ENCODE results near the gene KCNK15. TPM values are rescaled to one million over a fixed set of nuclear protein-coding genes. Genes with fewer than 3 reads are reported as not detected.

The KCNK15 gene
- total and polyA plus RNA-seq, 2 donors (not counting 1 experiment from before 2014, with no cell fraction given) = 0.17 TPM; not detected in 1

DNA sequence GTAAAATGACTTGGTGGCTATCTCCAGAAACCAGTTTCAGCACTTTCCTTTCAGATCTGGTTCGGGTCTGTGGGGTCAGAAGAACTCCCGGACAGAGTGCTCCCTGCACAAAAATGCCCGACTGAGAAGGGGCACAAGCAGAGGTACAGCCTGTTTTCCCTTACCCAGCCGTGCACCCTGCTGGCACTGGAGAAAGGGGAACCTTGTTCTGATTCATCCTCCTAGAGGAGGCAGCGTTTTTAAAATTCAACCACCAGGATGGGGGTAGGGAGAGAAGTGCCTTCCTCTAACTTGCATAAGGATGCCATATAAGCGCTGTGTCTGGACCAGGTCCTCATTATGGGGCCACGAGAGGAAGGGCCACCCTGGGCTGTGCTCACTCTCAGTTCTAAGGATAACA, 47.1 kb downstream of the KCNK15 start:
- no peaks in the 10 kb centered on the region for H3K4me1 ChIP-seq (ENCODE audit: control insufficient read depth in 2 of 2, insufficient read depth in 2 of 2, low read length in 2 of 2)
- no peak overlapping the region for H3K4me3 Mint-ChIP-seq
- no peak overlapping the region for H2AFZ ChIP-seq (ENCODE audit: insufficient read depth, low read depth, low read length, poor library complexity, severe bottlenecking)
- H3K9me3 ChIP-seq (ENCODE audit: control extremely low read depth in 1 of 3, control insufficient read depth in 2 of 3, insufficient read depth in 1 of 3, low read length in 2 of 3) = no peaks in the 10 kb centered on the region
- H3K9me3 Mint-ChIP-seq (ENCODE audit: insufficient read depth) = no peaks in the 10 kb centered on the region
- peaks cover 0 to 4% (median 2%) of the 10 kb centered on the region in 4 experiments for H3K27me3 ChIP-seq (replicated peaks in 1 of 4; ENCODE audit: control extremely low read depth in 1 of 4, control insufficient read depth in 3 of 4, insufficient read depth in 4 of 4, low read length in 3 of 4)
- TF ChIP-seq, protein P1, sequence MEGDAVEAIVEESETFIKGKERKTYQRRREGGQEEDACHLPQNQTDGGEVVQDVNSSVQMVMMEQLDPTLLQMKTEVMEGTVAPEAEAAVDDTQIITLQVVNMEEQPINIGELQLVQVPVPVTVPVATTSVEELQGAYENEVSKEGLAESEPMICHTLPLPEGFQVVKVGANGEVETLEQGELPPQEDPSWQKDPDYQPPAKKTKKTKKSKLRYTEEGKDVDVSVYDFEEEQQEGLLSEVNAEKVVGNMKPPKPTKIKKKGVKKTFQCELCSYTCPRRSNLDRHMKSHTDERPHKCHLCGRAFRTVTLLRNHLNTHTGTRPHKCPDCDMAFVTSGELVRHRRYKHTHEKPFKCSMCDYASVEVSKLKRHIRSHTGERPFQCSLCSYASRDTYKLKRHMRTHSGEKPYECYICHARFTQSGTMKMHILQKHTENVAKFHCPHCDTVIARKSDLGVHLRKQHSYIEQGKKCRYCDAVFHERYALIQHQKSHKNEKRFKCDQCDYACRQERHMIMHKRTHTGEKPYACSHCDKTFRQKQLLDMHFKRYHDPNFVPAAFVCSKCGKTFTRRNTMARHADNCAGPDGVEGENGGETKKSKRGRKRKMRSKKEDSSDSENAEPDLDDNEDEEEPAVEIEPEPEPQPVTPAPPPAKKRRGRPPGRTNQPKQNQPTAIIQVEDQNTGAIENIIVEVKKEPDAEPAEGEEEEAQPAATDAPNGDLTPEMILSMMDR (IDR thresholded peaks at IDR 0.05) = no peak
- TF ChIP-seq EZH2 (IDR thresholded peaks at IDR 0.05; ENCODE audit: borderline replicate concordance, insufficient read depth, low read depth, low read length, poor library complexity, severe bottlenecking) = no peak
- peaks cover 21% of the 10 kb centered on the region for H3K27me3 Mint-ChIP-seq
- no peak for ATAC-seq (ENCODE audit: low read depth)
- H3K27ac Mint-ChIP-seq = no peak overlapping the region
- no peak for DNase-seq
- ChIA-PET CTCF (no interaction called here), POLR2A (no interaction called here)
- intact Hi-C loops (cut with micrococcal nuclease) = no loop called here
- no peak overlapping the region for H3K4me2 ChIP-seq (replicated peaks; ENCODE audit: low read depth, low read length, poor library complexity, severe bottlenecking)
- no peaks in the 10 kb centered on the region for H4K20me1 ChIP-seq (ENCODE audit: control insufficient read depth, insufficient read depth, low read length, poor library complexity, severe bottlenecking)
- H3K36me3 ChIP-seq (replicated peaks in 1 of 2; ENCODE audit: control extremely low read depth in 1 of 2, control insufficient read depth in 1 of 2, extremely low read depth in 1 of 2, insufficient read depth in 2 of 2, low read length in 1 of 2) = no peaks in the 10 kb centered on the region
- no peak overlapping the region for H3K9ac ChIP-seq (ENCODE audit: low read length)
- WGBS (ENCODE audit: insufficient coverage) = 89% methylated on average over 3 of the region's 7 CpGs
- no peak overlapping the region for H3K27ac ChIP-seq (ENCODE audit: low read length in 2 of 2)
- no peak overlapping the region for H3K4me3 ChIP-seq (ENCODE audit: control extremely low read depth in 1 of 5, extremely low read depth in 1 of 5, insufficient read depth in 1 of 5, low read depth in 2 of 5, low read length in 4 of 5)
- no peaks in the 10 kb centered on the region for H3K4me1 Mint-ChIP-seq
- no peaks in the 10 kb centered on the region for H3K79me2 ChIP-seq (ENCODE audit: control insufficient read depth, insufficient read depth, low read length)

DNA sequence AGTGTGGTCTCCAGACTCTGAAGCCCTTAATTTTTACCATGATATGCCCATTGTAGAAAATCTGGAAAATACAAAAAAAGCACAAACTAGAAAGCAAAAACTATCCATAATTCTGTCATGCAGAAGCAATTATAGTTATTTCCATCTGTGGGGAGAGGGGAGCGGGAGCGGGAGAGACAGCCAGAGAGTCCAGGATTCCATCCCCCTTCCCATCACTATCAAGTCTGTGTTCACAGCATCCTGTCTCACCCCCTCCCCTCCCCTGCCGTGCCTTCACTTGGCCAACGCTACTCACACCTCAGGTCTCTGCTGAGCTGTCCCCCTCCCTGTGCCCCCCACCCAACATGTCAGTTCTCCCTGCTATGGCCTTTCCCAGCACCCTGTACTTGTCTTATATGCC, 50.2 kb downstream of the KCNK15 start:
- H3K4me2 ChIP-seq (replicated peaks; ENCODE audit: low read depth, low read length, poor library complexity, severe bottlenecking) = no peak overlapping the region
- POLR2A ChIA-PET = no interaction called here
- H3K4me1 ChIP-seq (ENCODE audit: control insufficient read depth in 2 of 2, insufficient read depth in 2 of 2, low read length in 2 of 2) = no peaks in the 10 kb centered on the region
- DNase-seq (no peak), ATAC-seq (ENCODE audit: low read depth) (no peak)
- H3K27ac ChIP-seq (ENCODE audit: low read length in 2 of 2) = no peak overlapping the region
- no peak overlapping the region for H3K9ac ChIP-seq (ENCODE audit: low read length)
- Mint-ChIP-seq H3K9me3 (ENCODE audit: insufficient read depth) (no peaks in the 10 kb centered on the region), H3K4me1 (no peaks in the 10 kb centered on the region), H3K4me3 (no peak overlapping the region), H3K27me3 (peaks cover 17% of the 10 kb centered on the region), H3K27ac (no peak overlapping the region)
- no peak overlapping the region for H3K4me3 ChIP-seq (ENCODE audit: control extremely low read depth in 1 of 5, extremely low read depth in 1 of 5, insufficient read depth in 1 of 5, low read depth in 2 of 5, low read length in 4 of 5)
- H3K79me2 ChIP-seq (ENCODE audit: control insufficient read depth, insufficient read depth, low read length) = no peaks in the 10 kb centered on the region
- TF ChIP-seq, protein P1 (IDR thresholded peaks at IDR 0.05) = no peak
- TF ChIP-seq EZH2 (IDR thresholded peaks at IDR 0.05; ENCODE audit: borderline replicate concordance, insufficient read depth, low read depth, low read length, poor library complexity, severe bottlenecking) = no peak
- CTCF ChIA-PET = no interaction called here
- H3K9me3 ChIP-seq (ENCODE audit: control extremely low read depth in 1 of 3, control insufficient read depth in 2 of 3, insufficient read depth in 1 of 3, low read length in 2 of 3) = no peaks in the 10 kb centered on the region
- whole genome bisulfite sequencing (ENCODE audit: insufficient coverage) = 49% methylated on average over 4 of the region's 4 CpGs
- H3K36me3 ChIP-seq (replicated peaks in 1 of 2; ENCODE audit: control extremely low read depth in 1 of 2, control insufficient read depth in 1 of 2, extremely low read depth in 1 of 2, insufficient read depth in 2 of 2, low read length in 1 of 2) = no peaks in the 10 kb centered on the region
- no peak overlapping the region for H2AFZ ChIP-seq (ENCODE audit: insufficient read depth, low read depth, low read length, poor library complexity, severe bottlenecking)
- intact Hi-C loops (cut with micrococcal nuclease) = no loop called here
- H3K27me3 ChIP-seq (replicated peaks in 1 of 4; ENCODE audit: control extremely low read depth in 1 of 4, control insufficient read depth in 3 of 4, insufficient read depth in 4 of 4, low read length in 3 of 4) = peaks cover 0 to 4% (median 2%) of the 10 kb centered on the region in 4 experiments
- no peaks in the 10 kb centered on the region for H4K20me1 ChIP-seq (ENCODE audit: control insufficient read depth, insufficient read depth, low read length, poor library complexity, severe bottlenecking)
